Central memory CD8-positive, alpha-beta T cell (primary cell): Measurements from ENCODE around the gene TRAFD1.

Experiments
- ATAC-seq: fragments of 150-1000 bp; cut with Tn5 transposase; replicated peaks from 2 replicates; pipeline ENCODE4 v1.10.0; 2022; ENCODE audit warnings: mild to moderate bottlenecking, moderate FRiP score, moderate number of reproducible peaks; ENCODE audit not compliant: poor library complexity, severe bottlenecking; ENCODE audit errors: extremely low read depth
- DNase-seq, 2 donors: peaks; one replicate each; pipeline ENCODE4 v3.0.0; 2021; ENCODE audit warnings: low spot score in 2 of 2
- H3K27ac Mint-ChIP-seq: one replicate; pipeline ENCODE4 v1.8.0; 2022; ENCODE audit warnings: low read depth, mild to moderate bottlenecking, moderate library complexity, mixed read lengths
- H3K27me3 Mint-ChIP-seq: one replicate; pipeline ENCODE4 v1.8.0; 2022; ENCODE audit warnings: mixed read lengths
- H3K36me3 Mint-ChIP-seq: one replicate; pipeline ENCODE4 v1.8.0; 2022; ENCODE audit warnings: mild to moderate bottlenecking, moderate library complexity, mixed read lengths; ENCODE audit not compliant: insufficient read depth
- H3K4me1 Mint-ChIP-seq: one replicate; pipeline ENCODE4 v1.8.0; 2022; ENCODE audit warnings: mixed read lengths
- H3K4me3 Mint-ChIP-seq: one replicate; pipeline ENCODE4 v1.8.0; 2022; ENCODE audit warnings: mild to moderate bottlenecking, moderate library complexity, mixed read lengths
- H3K9me3 Mint-ChIP-seq: one replicate; pipeline ENCODE4 v1.8.0; 2022; ENCODE audit warnings: mixed read lengths

Gene TRAFD1

GRCh38 chr12:112176321-112177010 is 51.1 kb downstream of the TRAFD1 start:
- Mint-ChIP-seq H3K9me3 (no peaks in the 10 kb centered on the region), H3K27me3 (no peaks in the 10 kb centered on the region), H3K4me1 (no peaks in the 10 kb centered on the region), H3K4me3 (no peak overlapping the region), H3K36me3 (peaks cover 29% of the 10 kb centered on the region), H3K27ac (no peak overlapping the region)
- DNase-seq = no peak
- no peak for ATAC-seq

GRCh38 chr12:112178796-112179195 is 53.4 kb downstream of the TRAFD1 start:
- Mint-ChIP-seq H3K36me3 (peaks cover 29% of the 10 kb centered on the region), H3K4me1 (no peaks in the 10 kb centered on the region), H3K4me3 (no peak overlapping the region), H3K27me3 (no peaks in the 10 kb centered on the region), H3K27ac (no peak overlapping the region), H3K9me3 (no peaks in the 10 kb centered on the region)
- DNase-seq (no peak), ATAC-seq (no peak)

- H3K27me3 Mint-ChIP-seq = no peaks in the 10 kb centered on the region
- H3K27ac Mint-ChIP-seq = no peak overlapping the region
- H3K9me3 Mint-ChIP-seq = no peaks in the 10 kb centered on the region
- H3K4me3 Mint-ChIP-seq = no peak overlapping the region
- peaks cover 31% of the 10 kb centered on the region for H3K36me3 Mint-ChIP-seq
- no peaks in the 10 kb centered on the region for H3K4me1 Mint-ChIP-seq
- DNase-seq (no peak), ATAC-seq (no peak)
Observed at GRCh38 chr12:112179341-112179740, 54.0 kb downstream of the TRAFD1 start.

- DNase-seq = no peak
- Mint-ChIP-seq H3K27ac (no peak overlapping the region), H3K27me3 (no peaks in the 10 kb centered on the region), H3K4me1 (no peaks in the 10 kb centered on the region), H3K9me3 (no peaks in the 10 kb centered on the region), H3K36me3 (peaks cover 36% of the 10 kb centered on the region), H3K4me3 (no peak overlapping the region)
- ATAC-seq = no peak
Observed at GRCh38 chr12:112179916-112180315, 54.6 kb downstream of the TRAFD1 start.

- Mint-ChIP-seq H3K27me3 (no peaks in the 10 kb centered on the region), H3K27ac (no peak overlapping the region), H3K4me3 (no peak overlapping the region), H3K4me1 (no peaks in the 10 kb centered on the region), H3K9me3 (no peaks in the 10 kb centered on the region), H3K36me3 (peaks cover 38% of the 10 kb centered on the region)
- ATAC-seq (no peak), DNase-seq (no peak)
Observed at GRCh38 chr12:112180422-112180821, 55.1 kb downstream of the TRAFD1 start.

GRCh38 chr12:112182499-112182898 is 57.1 kb downstream of the TRAFD1 start:
- Mint-ChIP-seq H3K27me3 (no peaks in the 10 kb centered on the region), H3K4me1 (no peaks in the 10 kb centered on the region), H3K36me3 (peaks cover 37% of the 10 kb centered on the region), H3K4me3 (no peak overlapping the region), H3K27ac (no peak overlapping the region), H3K9me3 (no peaks in the 10 kb centered on the region)
- DNase-seq (no peak), ATAC-seq (no peak)

- H3K36me3 Mint-ChIP-seq = peaks cover 33% of the 10 kb centered on the region
- no peaks in the 10 kb centered on the region for H3K9me3 Mint-ChIP-seq
- no peaks in the 10 kb centered on the region for H3K4me1 Mint-ChIP-seq
- ATAC-seq (no peak), DNase-seq (no peak)
- H3K4me3 Mint-ChIP-seq = no peak overlapping the region
- H3K27me3 Mint-ChIP-seq = no peaks in the 10 kb centered on the region
- H3K27ac Mint-ChIP-seq = no peak overlapping the region
Observed at GRCh38 chr12:112183141-112184021, 58.0 kb downstream of the TRAFD1 start.

GRCh38 chr12:112184056-112184887 is 58.9 kb downstream of the TRAFD1 start:
- no peaks in the 10 kb centered on the region for H3K9me3 Mint-ChIP-seq
- no peak overlapping the region for H3K4me3 Mint-ChIP-seq
- DNase-seq = no peak
- no peak overlapping the region for H3K27ac Mint-ChIP-seq
- ATAC-seq = no peak
- H3K4me1 Mint-ChIP-seq = no peaks in the 10 kb centered on the region
- peaks cover 30% of the 10 kb centered on the region for H3K36me3 Mint-ChIP-seq
- H3K27me3 Mint-ChIP-seq = no peaks in the 10 kb centered on the region

- no peak for DNase-seq
- Mint-ChIP-seq H3K4me1 (no peaks in the 10 kb centered on the region), H3K4me3 (no peak overlapping the region), H3K36me3 (peaks cover 30% of the 10 kb centered on the region), H3K27ac (no peak overlapping the region), H3K9me3 (no peaks in the 10 kb centered on the region), H3K27me3 (no peaks in the 10 kb centered on the region)
- no peak for ATAC-seq
Observed at GRCh38 chr12:112185093-112185923, 59.9 kb downstream of the TRAFD1 start.

GRCh38 chr12:112188130-112188830 is 62.9 kb downstream of the TRAFD1 start:
- ATAC-seq (no peak), DNase-seq (no peak)
- H3K4me1 Mint-ChIP-seq = no peaks in the 10 kb centered on the region
- no peak overlapping the region for H3K4me3 Mint-ChIP-seq
- H3K27ac Mint-ChIP-seq = no peak overlapping the region
- peaks cover 39% of the 10 kb centered on the region for H3K36me3 Mint-ChIP-seq
- H3K9me3 Mint-ChIP-seq = no peaks in the 10 kb centered on the region
- no peaks in the 10 kb centered on the region for H3K27me3 Mint-ChIP-seq

- no peak overlapping the region for H3K27ac Mint-ChIP-seq
- H3K36me3 Mint-ChIP-seq = peaks cover 35% of the 10 kb centered on the region
- no peak overlapping the region for H3K4me3 Mint-ChIP-seq
- no peaks in the 10 kb centered on the region for H3K27me3 Mint-ChIP-seq
- H3K9me3 Mint-ChIP-seq = no peaks in the 10 kb centered on the region
- no peaks in the 10 kb centered on the region for H3K4me1 Mint-ChIP-seq
- DNase-seq (no peak), ATAC-seq (no peak)
Observed at GRCh38 chr12:112190231-112191025, 65.1 kb downstream of the TRAFD1 start.
